CD4-positive, alpha-beta memory T cell (primary cell): ENCODE data around the gene ADAM12. TPM values are rescaled to one million over a fixed set of nuclear protein-coding genes. Genes with fewer than 3 reads are reported as not detected.
"Not testable (repeated sequence)": the region's sequence is repeated elsewhere in the genome, so short reads cannot be mapped to it uniquely, and the experiment has no call there.

ENCODE experiments used
- CTCF ChIA-PET: fragments of 350-600 bp; sonication (Branson Sonifier 250); formaldehyde crosslinking; loops from one replicate; lab custom pipeline; 2021; ENCODE audit warnings: inconsistent platforms; ENCODE audit not compliant: partially characterized antibody; lab: Charles Lee
- POLR2A ChIA-PET: fragments of 350-600 bp; sonication (Branson Sonifier 250); formaldehyde crosslinking; loops from one replicate; lab custom pipeline; 2021; ENCODE audit not compliant: partially characterized antibody; lab: Charles Lee
- DNase-seq, 5 donors: peaks; one replicate each; pipeline versions ENCODE4 v3.0.0 to v3.0.0-alpha.2; 2020 to 2022; ENCODE audit warnings: mixed read lengths in 1 of 5
- H3K27ac ChIP-seq: one replicate; pipeline ENCODE4 v1.7.0; 2013; ENCODE audit warnings: low read depth, low read length
- H3K27me3 ChIP-seq: 2 replicates; pipeline ENCODE4 v1.7.0; 2013; ENCODE audit warnings: mild to moderate bottlenecking, low read length, moderate library complexity; ENCODE audit not compliant: insufficient read depth
- H3K36me3 ChIP-seq: 2 replicates; pipeline ENCODE4 v1.7.0; 2013; ENCODE audit warnings: mild to moderate bottlenecking, low read length, moderate library complexity; ENCODE audit not compliant: insufficient read depth
- H3K4me1 ChIP-seq: 2 replicates; pipeline ENCODE4 v1.7.0; 2013; ENCODE audit warnings: mild to moderate bottlenecking, low read length, moderate library complexity; ENCODE audit not compliant: insufficient read depth
- H3K4me3 ChIP-seq, 2 donors: one replicate each; pipeline ENCODE4 v1.7.0; 2013; ENCODE audit warnings: low read length in 2 of 2, mild to moderate bottlenecking in 1 of 2
- H3K9me3 ChIP-seq, 2 donors: one replicate each; pipeline ENCODE4 v1.7.0; 2013; ENCODE audit warnings: low read length in 2 of 2, control low read depth in 1 of 2; ENCODE audit not compliant: control insufficient read depth in 1 of 2
- H3K27ac Mint-ChIP-seq, 7 donors: one replicate each; pipeline ENCODE4 v1.8.0; 2020 to 2021; ENCODE audit warnings: mixed read lengths in 7 of 7, mild to moderate bottlenecking in 6 of 7, inconsistent platforms in 3 of 7, moderate library complexity in 3 of 7
- H3K27me3 Mint-ChIP-seq, 2 donors: one replicate each; pipeline ENCODE4 v1.8.0; 2020 to 2021; ENCODE audit warnings: mixed read lengths in 2 of 2
- H3K36me3 Mint-ChIP-seq, 2 donors: one replicate each; pipeline ENCODE4 v1.8.0; 2020 to 2021; ENCODE audit warnings: mixed read lengths in 2 of 2, inconsistent platforms in 1 of 2, mild to moderate bottlenecking in 1 of 2
- H3K4me1 Mint-ChIP-seq, 4 donors: one replicate each; pipeline ENCODE4 v1.8.0; 2020 to 2021; ENCODE audit warnings: mixed read lengths in 4 of 4, mild to moderate bottlenecking in 1 of 4
- H3K4me3 Mint-ChIP-seq, 8 donors: one replicate each; pipeline ENCODE4 v1.8.0; 2020 to 2021; ENCODE audit warnings: mixed read lengths in 8 of 8, mild to moderate bottlenecking in 7 of 8, moderate library complexity in 6 of 8, inconsistent platforms in 3 of 8
- H3K9me3 Mint-ChIP-seq, 8 donors: one replicate each; pipeline ENCODE4 v1.8.0; 2020 to 2021; ENCODE audit warnings: mixed read lengths in 8 of 8, mild to moderate bottlenecking in 5 of 8, inconsistent platforms in 3 of 8, moderate library complexity in 1 of 8
- intact Hi-C: fragments of 100-400 bp; cut with micrococcal nuclease; formaldehyde crosslinking; loops from one replicate; pipeline ENCODE4 v1.15.1; 2023
- polyA plus RNA-seq, 2 donors: library from polyadenylated mRNA; unstranded; fragments of 300-500 nt; fragmentation: Illumina TruSeq; gene quantifications; one replicate each; pipeline ENCODE4 v1.2.3, GENCODE V29; 2021
- total RNA-seq, 2 experiments: library from RNA; stranded (reverse); gene quantifications; one replicate each; pipeline ENCODE4 v1.2.3, GENCODE V29; 2021

ADAM12 gene
- total and polyA plus RNA-seq, 4 experiments from 2014 or later, result 0.17 to 2.3 (median 1.1) TPM

GRCh38 chr10:126351021-126351420 is 37.3 kb downstream of the ADAM12 start:
- peaks cover 0 to 17% (median 10%) of the 10 kb centered on the region in 8 donors for H3K9me3 Mint-ChIP-seq
- Histone ChIP-seq H3K4me1 (no peaks in the 10 kb centered on the region), H3K27me3 (no peaks in the 10 kb centered on the region), H3K4me3 (no peak overlapping the region), H3K27ac (no peak overlapping the region), H3K9me3 (no peaks in the 10 kb centered on the region), H3K36me3 (no peaks in the 10 kb centered on the region)
- ChIA-PET CTCF (no interaction called here), POLR2A (no interaction called here)
- H3K36me3 Mint-ChIP-seq, result no peaks in the 10 kb centered on the region
- H3K4me1 Mint-ChIP-seq, result no peaks in the 10 kb centered on the region
- H3K27me3 Mint-ChIP-seq, result no peaks in the 10 kb centered on the region
- H3K4me3 Mint-ChIP-seq, result no peak overlapping the region
- no peak for DNase-seq
- intact Hi-C loops, result no loop called here
- no peak overlapping the region for H3K27ac Mint-ChIP-seq

- Histone ChIP-seq H3K27me3 (no peaks in the 10 kb centered on the region), H3K36me3 (no peaks in the 10 kb centered on the region), H3K9me3 (no peaks in the 10 kb centered on the region), H3K27ac (no peak overlapping the region), H3K4me3 (no peak overlapping the region), H3K4me1 (no peaks in the 10 kb centered on the region)
- H3K36me3 Mint-ChIP-seq, result no peaks in the 10 kb centered on the region
- no peak overlapping the region for H3K27ac Mint-ChIP-seq
- intact Hi-C loops, result no loop called here
- ChIA-PET CTCF (no interaction called here), POLR2A (no interaction called here)
- peaks cover 3 to 17% (median 9%) of the 10 kb centered on the region in 8 donors for H3K9me3 Mint-ChIP-seq
- no peak overlapping the region for H3K4me3 Mint-ChIP-seq
- H3K27me3 Mint-ChIP-seq, result no peaks in the 10 kb centered on the region
- no peaks in the 10 kb centered on the region for H3K4me1 Mint-ChIP-seq
- DNase-seq, result no peak
Measured at GRCh38 chr10:126350216-126350992, 37.9 kb downstream of the ADAM12 start.

- H3K4me1 ChIP-seq, result no peaks in the 10 kb centered on the region
- CTCF ChIA-PET, result no interaction called here
- POLR2A ChIA-PET, result no interaction called here
- no peaks in the 10 kb centered on the region for H3K27me3 Mint-ChIP-seq
- H3K36me3 ChIP-seq, result no peaks in the 10 kb centered on the region
- H3K9me3 ChIP-seq, result no peaks in the 10 kb centered on the region
- no peak overlapping the region for H3K27ac Mint-ChIP-seq
- H3K27me3 ChIP-seq, result no peaks in the 10 kb centered on the region
- H3K27ac ChIP-seq, result no peak overlapping the region
- intact Hi-C loops, result no loop called here
- H3K4me1 Mint-ChIP-seq, result no peaks in the 10 kb centered on the region
- H3K4me3 ChIP-seq, result no peak overlapping the region
- no peak for DNase-seq
- H3K4me3 Mint-ChIP-seq, result no peak overlapping the region
- H3K36me3 Mint-ChIP-seq, result no peaks in the 10 kb centered on the region
- H3K9me3 Mint-ChIP-seq, result peaks cover 3 to 15% (median 6%) of the 10 kb centered on the region in 8 donors
Measured at GRCh38 chr10:126349676-126350075, 38.6 kb downstream of the ADAM12 start.

- no peak for DNase-seq
- no peaks in the 10 kb centered on the region for H3K4me1 ChIP-seq
- no peak overlapping the region for H3K27ac ChIP-seq
- no peak overlapping the region for H3K4me3 ChIP-seq
- peaks cover 2 to 15% (median 6%) of the 10 kb centered on the region in 8 donors for H3K9me3 Mint-ChIP-seq
- intact Hi-C loops, result no loop called here
- no peak overlapping the region for H3K27ac Mint-ChIP-seq
- CTCF ChIA-PET, result no interaction called here
- POLR2A ChIA-PET, result no interaction called here
- no peak overlapping the region for H3K4me3 Mint-ChIP-seq
- no peaks in the 10 kb centered on the region for H3K4me1 Mint-ChIP-seq
- H3K27me3 ChIP-seq, result no peaks in the 10 kb centered on the region
- no peaks in the 10 kb centered on the region for H3K27me3 Mint-ChIP-seq
- no peaks in the 10 kb centered on the region for H3K9me3 ChIP-seq
- no peaks in the 10 kb centered on the region for H3K36me3 ChIP-seq
- H3K36me3 Mint-ChIP-seq, result no peaks in the 10 kb centered on the region
Measured at GRCh38 chr10:126349101-126349500, 39.2 kb downstream of the ADAM12 start.

GRCh38 chr10:126343496-126343895 is 44.8 kb downstream of the ADAM12 start:
- H3K27me3 ChIP-seq, intact Hi-C loops, H3K36me3 Mint-ChIP-seq, H3K36me3 ChIP-seq, H3K4me1 ChIP-seq, H3K4me3 Mint-ChIP-seq, H3K9me3 ChIP-seq, H3K27me3 Mint-ChIP-seq, H3K27ac ChIP-seq, H3K4me1 Mint-ChIP-seq, H3K27ac Mint-ChIP-seq, CTCF ChIA-PET, DNase-seq, POLR2A ChIA-PET, H3K4me3 ChIP-seq: not testable (repeated sequence)
- peaks cover 0 to 16% (median 10%) of the 10 kb centered on the region in 8 donors for H3K9me3 Mint-ChIP-seq

- POLR2A ChIA-PET, result no interaction called here
- intact Hi-C loops, result no loop called here
- Histone ChIP-seq H3K4me1 (no peaks in the 10 kb centered on the region), H3K27ac (no peak overlapping the region), H3K4me3 (no peak overlapping the region), H3K36me3 (no peaks in the 10 kb centered on the region), H3K27me3 (no peaks in the 10 kb centered on the region), H3K9me3 (no peaks in the 10 kb centered on the region)
- no peak overlapping the region for H3K4me3 Mint-ChIP-seq
- H3K9me3 Mint-ChIP-seq, result peaks cover 0 to 16% (median 8%) of the 10 kb centered on the region in 8 donors
- H3K36me3 Mint-ChIP-seq, result peaks cover 0 to 2% of the 10 kb centered on the region in 2 donors
- H3K4me1 Mint-ChIP-seq, result no peaks in the 10 kb centered on the region
- no peak overlapping the region for H3K27ac Mint-ChIP-seq
- DNase-seq, result no peak
- no peaks in the 10 kb centered on the region for H3K27me3 Mint-ChIP-seq
- CTCF ChIA-PET, result no interaction called here
Measured at GRCh38 chr10:126342680-126343079, 45.6 kb downstream of the ADAM12 start.

- peaks cover 0 to 2% of the 10 kb centered on the region in 2 donors for H3K36me3 Mint-ChIP-seq
- H3K27ac Mint-ChIP-seq, result no peak overlapping the region
- Histone ChIP-seq H3K36me3 (no peaks in the 10 kb centered on the region), H3K27me3 (no peaks in the 10 kb centered on the region), H3K9me3 (no peaks in the 10 kb centered on the region), H3K4me3 (no peak overlapping the region), H3K4me1 (no peaks in the 10 kb centered on the region), H3K27ac (no peak overlapping the region)
- no peak for DNase-seq
- peaks cover 0 to 15% (median 7%) of the 10 kb centered on the region in 8 donors for H3K9me3 Mint-ChIP-seq
- H3K4me1 Mint-ChIP-seq, result no peaks in the 10 kb centered on the region
- ChIA-PET CTCF (no interaction called here), POLR2A (no interaction called here)
- intact Hi-C loops, result no loop called here
- H3K27me3 Mint-ChIP-seq, result no peaks in the 10 kb centered on the region
- no peak overlapping the region for H3K4me3 Mint-ChIP-seq
Measured at GRCh38 chr10:126341491-126341890, 46.8 kb downstream of the ADAM12 start.
